SK-N-SH (cell line): ENCODE data around the gene KRT2. TPM values are rescaled to one million over a fixed set of nuclear protein-coding genes. Genes with fewer than 3 reads are reported as not detected.

Experiments used
- CTCF ChIA-PET: fragments of 300-600, 350-600 bp; formaldehyde crosslinking; extraction: SDS; loops from one replicate; lab custom pipeline; 2021; lab: Yijun Ruan, JAX
- POLR2A ChIA-PET: fragments of 350-600 bp; sonication (Branson Sonifier 250); formaldehyde crosslinking; extraction: SDS; loops from one replicate; lab custom pipeline; 2020; ENCODE audit warnings: antibody characterized with exemption, inconsistent platforms; lab: Yijun Ruan, JAX
- DNase-seq: peaks from one replicate; pipeline ENCODE4 v3.0.0; 2012
- H2AFZ ChIP-seq: fragments of 200-600 bp; sonication (generic); 2 replicates; pipeline ENCODE4 v1.8.1; 2016; ENCODE audit warnings: antibody characterized with exemption, mild to moderate bottlenecking, low read depth
- H3F3A ChIP-seq: fragments of 200-600 bp; sonication (generic); replicated peaks from 2 replicates; pipeline ENCODE3; 2016; ENCODE audit warnings: antibody characterized with exemption, mild to moderate bottlenecking; ENCODE audit not compliant: insufficient read depth
- H3K27ac ChIP-seq, 2 experiments: fragments of 200-500 bp in 1 of 2; fragments of 200-600 bp in 1 of 2; sonication (Bioruptor generic) in 1 of 2; sonication (generic), shearing (Covaris generic) in 1 of 2; 2 replicates each; pipeline versions ENCODE4 v1.5.1 to v1.6.1; 2014 to 2016; ENCODE audit warnings: low read depth in 2 of 2, inconsistent platforms in 1 of 2, low read length in 1 of 2, mild to moderate bottlenecking in 1 of 2, mixed read lengths in 1 of 2
- H3K27me3 ChIP-seq: fragments of 200-600 bp; sonication (generic), shearing (Covaris generic); 2 replicates; pipeline ENCODE4 v1.6.1; 2016; ENCODE audit warnings: mixed run types; ENCODE audit not compliant: insufficient read depth
- H3K36me3 ChIP-seq, 2 experiments: fragments of 200-500 bp in 1 of 2; fragments of 200-600 bp in 1 of 2; sonication (Bioruptor generic) in 1 of 2; sonication (generic) in 1 of 2; replicated peaks in 1 of 2; 2 replicates each; pipeline versions ENCODE3 to v1.5.1; 2014 to 2016; ENCODE audit warnings: low read length in 1 of 2, mild to moderate bottlenecking in 1 of 2; ENCODE audit not compliant: insufficient read depth in 2 of 2, control insufficient read depth in 1 of 2
- H3K4me1 ChIP-seq, 2 experiments: fragments of 200-500 bp in 1 of 2; fragments of 200-600 bp in 1 of 2; sonication (Bioruptor generic) in 1 of 2; sonication (generic), shearing (Covaris generic) in 1 of 2; 2 replicates each; pipeline versions ENCODE4 v1.5.1 to v1.6.1; 2014 to 2016; ENCODE audit warnings: low read depth in 1 of 2, low read length in 1 of 2, mixed run types in 1 of 2; ENCODE audit not compliant: insufficient read depth in 2 of 2, control insufficient read depth in 1 of 2
- H3K4me2 ChIP-seq: fragments of 200-600 bp; sonication (generic), shearing (Covaris generic); 2 replicates; pipeline ENCODE4 v1.6.1; 2017; ENCODE audit warnings: mixed run types
- H3K4me3 ChIP-seq, 2 experiments: fragments of 200-500 bp in 1 of 2; fragments of 200-600 bp in 1 of 2; sonication (Bioruptor generic) in 1 of 2; sonication (generic), shearing (Covaris generic) in 1 of 2; 2 replicates each; pipeline versions ENCODE4 v1.5.1 to v1.8.1; 2014 to 2016; ENCODE audit warnings: low read depth in 2 of 2, inconsistent platforms in 1 of 2, low read length in 1 of 2, mild to moderate bottlenecking in 1 of 2, mixed read lengths in 1 of 2, moderate library complexity in 1 of 2
- H3K79me2 ChIP-seq: fragments of 200-600 bp; sonication (generic); 2 replicates; pipeline ENCODE4 v1.8.1; 2017; ENCODE audit warnings: mild to moderate bottlenecking; ENCODE audit not compliant: insufficient read depth
- H3K9ac ChIP-seq: fragments of 200-600 bp; sonication (generic); 2 replicates; pipeline ENCODE4 v1.6.1; 2017; ENCODE audit warnings: mixed run types
- H3K9me2 ChIP-seq: fragments of 200-600 bp; sonication (generic); 2 replicates; pipeline ENCODE4 v1.6.1; 2017; ENCODE audit warnings: mixed run types
- H3K9me3 ChIP-seq: fragments of 200-600 bp; sonication (generic); 2 replicates; pipeline ENCODE4 v1.6.1; 2017; ENCODE audit warnings: mixed run types, mild to moderate bottlenecking, moderate library complexity
- H4K20me1 ChIP-seq: fragments of 200-600 bp; sonication (generic); 2 replicates; pipeline ENCODE4 v1.6.1; 2017; ENCODE audit warnings: mild to moderate bottlenecking, mixed run types; ENCODE audit not compliant: insufficient read depth
- ELF1 ChIP-seq: IDR thresholded peaks from 2 replicates; pipeline ENCODE4 v1.4.0; 2012
- EP300 ChIP-seq, 2 experiments: IDR thresholded peaks; 2 replicates each; pipeline versions ENCODE4 v1.4.0 to v1.6.1; 2012; ENCODE audit warnings: borderline replicate concordance in 1 of 2, low read depth in 1 of 2, low read length in 1 of 2
- FOXJ3 ChIP-seq: sonication (generic); formaldehyde crosslinking; IDR thresholded peaks from 2 replicates; pipeline ENCODE4 v1.5.1; 2020; ENCODE audit warnings: mild to moderate bottlenecking, missing genetic modification reagents
- FOXM1 ChIP-seq: IDR thresholded peaks from 2 replicates; pipeline ENCODE4 v1.4.0; 2012; ENCODE audit warnings: low read depth, mild to moderate bottlenecking
- POLR2AphosphoS5 ChIP-seq: IDR thresholded peaks from 2 replicates; pipeline ENCODE4 v1.6.1; 2012; ENCODE audit warnings: low read depth, low read length
- REST ChIP-seq: IDR thresholded peaks from 2 replicates; pipeline ENCODE4 v1.6.1; 2012; ENCODE audit warnings: mild to moderate bottlenecking, low read depth, low read length, moderate library complexity
- SIN3A ChIP-seq: IDR thresholded peaks from 2 replicates; pipeline ENCODE4 v1.6.1; 2012; ENCODE audit warnings: low read depth, mild to moderate bottlenecking, low read length, moderate library complexity, borderline replicate concordance
- TEAD4 ChIP-seq: IDR thresholded peaks from 2 replicates; pipeline ENCODE4 v1.4.0; 2012; ENCODE audit warnings: mild to moderate bottlenecking, borderline replicate concordance; ENCODE audit not compliant: insufficient read depth
- USF2 ChIP-seq: fragments of 150-350 bp; IDR thresholded peaks from 2 replicates; pipeline ENCODE4 v1.6.1; 2017; ENCODE audit warnings: antibody characterized with exemption, low read length, low read depth, borderline replicate concordance
- ZBTB33 ChIP-seq: IDR thresholded peaks from 2 replicates; pipeline ENCODE4 v1.4.0; 2012; ENCODE audit warnings: low read depth, borderline replicate concordance
- WGBS: methylation state at CpG from one replicate; pipeline ENCODE4 v1.1.6; 2017; ENCODE audit warnings: low lambda C conversion rate; 5-methylcytosine and 5-hydroxymethylcytosine counted together
- polyA plus RNA-seq, 3 experiments: library from polyadenylated mRNA; depleted of rRNA; stranded (reverse); fragments of >200 nt; gene quantifications; 2 replicates each; pipeline ENCODE4 v1.2.3, GENCODE V29; 2012
- TF ChIP-seq, protein P1 (sequence below): fragments of 200-600 bp; sonication (generic); IDR thresholded peaks from 2 replicates; pipeline ENCODE4 v1.6.1; 2017; ENCODE audit warnings: antibody characterized with exemption, mild to moderate bottlenecking, moderate library complexity

KRT2 gene
- polyA plus RNA-seq, 1 of the 3 experiments (the other 2 are of a cell fraction): not detected

DNA sequence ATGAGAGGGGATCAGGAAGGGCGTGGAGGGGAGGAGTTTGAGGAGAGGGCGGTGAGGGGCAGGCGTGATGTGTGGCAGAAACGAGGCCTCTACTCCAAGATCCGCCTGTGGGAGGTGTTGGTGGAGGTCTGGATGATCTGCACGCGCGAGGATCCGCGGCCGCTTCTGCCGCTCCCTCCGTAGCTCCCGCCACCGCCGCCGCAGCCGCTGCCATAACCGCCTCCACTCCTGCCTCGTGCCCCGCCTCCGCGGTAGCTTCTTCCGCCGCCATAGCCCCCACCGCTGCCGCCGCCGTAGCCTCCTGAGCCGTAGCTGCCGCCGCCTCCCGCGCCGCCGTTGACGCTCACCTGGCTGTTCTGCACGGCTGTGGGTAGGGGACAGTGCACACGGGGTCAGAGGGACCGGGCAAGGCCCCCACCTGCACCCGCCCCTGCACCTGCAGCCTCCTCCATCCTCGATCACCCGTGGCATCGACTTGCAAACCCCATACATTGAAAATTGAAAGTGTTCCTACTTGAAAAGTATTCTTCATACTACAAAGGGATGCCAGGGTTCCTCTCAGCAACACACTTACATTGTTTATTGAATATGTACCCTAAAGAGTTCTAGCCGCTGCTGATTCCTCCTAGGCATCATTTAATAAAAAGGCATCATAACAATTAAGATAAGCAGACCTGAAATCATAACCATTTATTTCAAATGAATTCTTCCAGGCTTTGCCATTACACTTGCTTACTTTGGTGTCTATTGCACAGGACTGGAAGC, 39.2 kb upstream of the KRT2 start:
- peak; percentile 70 for DNase-seq
- peak overlapping the region in 1 of 2 experiments; percentile 29; a peak in 2 of 4 replicates for H3K4me3 ChIP-seq
- peaks cover 43% of the 10 kb centered on the region; the same call in 1 of the 2 replicates for H3K27me3 ChIP-seq
- TF ChIP-seq USF2: no peak
- TF ChIP-seq, protein P1, sequence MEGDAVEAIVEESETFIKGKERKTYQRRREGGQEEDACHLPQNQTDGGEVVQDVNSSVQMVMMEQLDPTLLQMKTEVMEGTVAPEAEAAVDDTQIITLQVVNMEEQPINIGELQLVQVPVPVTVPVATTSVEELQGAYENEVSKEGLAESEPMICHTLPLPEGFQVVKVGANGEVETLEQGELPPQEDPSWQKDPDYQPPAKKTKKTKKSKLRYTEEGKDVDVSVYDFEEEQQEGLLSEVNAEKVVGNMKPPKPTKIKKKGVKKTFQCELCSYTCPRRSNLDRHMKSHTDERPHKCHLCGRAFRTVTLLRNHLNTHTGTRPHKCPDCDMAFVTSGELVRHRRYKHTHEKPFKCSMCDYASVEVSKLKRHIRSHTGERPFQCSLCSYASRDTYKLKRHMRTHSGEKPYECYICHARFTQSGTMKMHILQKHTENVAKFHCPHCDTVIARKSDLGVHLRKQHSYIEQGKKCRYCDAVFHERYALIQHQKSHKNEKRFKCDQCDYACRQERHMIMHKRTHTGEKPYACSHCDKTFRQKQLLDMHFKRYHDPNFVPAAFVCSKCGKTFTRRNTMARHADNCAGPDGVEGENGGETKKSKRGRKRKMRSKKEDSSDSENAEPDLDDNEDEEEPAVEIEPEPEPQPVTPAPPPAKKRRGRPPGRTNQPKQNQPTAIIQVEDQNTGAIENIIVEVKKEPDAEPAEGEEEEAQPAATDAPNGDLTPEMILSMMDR: no peak
- no peak for TF ChIP-seq FOXM1
- no peak for TF ChIP-seq ELF1
- TF ChIP-seq EP300 (IDR thresholded peaks at IDR 0.05; ENCODE audit: borderline replicate concordance in 1 of 2, low read depth in 1 of 2, low read length in 1 of 2): no peak
- TF ChIP-seq TEAD4: no peak
- TF ChIP-seq POLR2AphosphoS5: no peak
- TF ChIP-seq REST: no peak
- no peak for TF ChIP-seq FOXJ3 (CRISPR knock-in tag)
- TF ChIP-seq SIN3A: no peak
- no peak for TF ChIP-seq ZBTB33
- H3K79me2 ChIP-seq: no peaks in the 10 kb centered on the region
- WGBS: 13% methylated on average over 34 of the region's 45 CpGs
- H3F3A ChIP-seq: no peaks in the 10 kb centered on the region
- no peaks in the 10 kb centered on the region for H3K9me3 ChIP-seq
- H3K27ac ChIP-seq: no peak overlapping the region
- H3K4me2 ChIP-seq: peak overlapping the region; percentile 73
- CTCF ChIA-PET: interaction anchor here (0.7 to 1.2 kb wide), 2 partner anchors 10 to 311 kb away, joined by 4 to 5 read pairs; partner anchors contain the start of gene KRT1
- H2AFZ ChIP-seq: no peak overlapping the region
- H3K4me1 ChIP-seq: peaks cover 0 to 13% of the 10 kb centered on the region in 2 experiments; a peak in 1 of 4 replicates
- no peaks in the 10 kb centered on the region for H4K20me1 ChIP-seq
- POLR2A ChIA-PET: no interaction called here
- H3K9ac ChIP-seq: no peak overlapping the region
- H3K9me2 ChIP-seq: no peaks in the 10 kb centered on the region
- no peaks in the 10 kb centered on the region for H3K36me3 ChIP-seq
